HepG2 (cell line): ENCODE data around the gene ACBD6. TPM values are rescaled to one million over a fixed set of nuclear protein-coding genes. Genes with fewer than 3 reads are reported as not detected.

Source experiments
- EED ChIP-seq: sonication (generic); formaldehyde crosslinking; IDR thresholded peaks from 2 replicates; pipeline ENCODE4 v1.5.0; 2020; ENCODE audit warnings: mild to moderate bottlenecking, missing genetic modification reagents
- EZH2 ChIP-seq: conservative IDR thresholded peaks from 2 replicates; pipeline ENCODE4 v1.6.1; 2012; ENCODE audit warnings: mild to moderate bottlenecking, low read depth, low read length, moderate library complexity
- FOXJ3 ChIP-seq: sonication (generic); formaldehyde crosslinking; IDR thresholded peaks from 2 replicates; pipeline ENCODE4 v1.4.0; 2020; ENCODE audit warnings: missing genetic modification reagents, mild to moderate bottlenecking, borderline replicate concordance
- NFKB2 ChIP-seq: sonication (generic); formaldehyde crosslinking; IDR thresholded peaks from 2 replicates; pipeline ENCODE4 v1.4.0; 2020; ENCODE audit warnings: missing genetic modification reagents, borderline replicate concordance
- POGZ ChIP-seq: sonication (generic); formaldehyde crosslinking; IDR thresholded peaks from 2 replicates; pipeline ENCODE4 v1.4.0; 2020; ENCODE audit warnings: mild to moderate bottlenecking, missing genetic modification reagents
- RFXANK ChIP-seq: IDR thresholded peaks from 2 replicates; pipeline ENCODE4 v1.6.1; 2016
- ZEB1 ChIP-seq: IDR thresholded peaks from 2 replicates; pipeline ENCODE4 v1.6.1; 2012; ENCODE audit warnings: mild to moderate bottlenecking, low read depth, inconsistent platforms; ENCODE audit not compliant: insufficient replicate concordance
- ZNF331 ChIP-seq: sonication (generic); formaldehyde crosslinking; IDR thresholded peaks from 2 replicates; pipeline ENCODE4 v1.4.0; 2020; ENCODE audit warnings: missing genetic modification reagents
- polyA plus RNA-seq, 8 experiments: library from polyadenylated mRNA; depleted of rRNA in 3 of 8; stranded (reverse) in 7 of 8; unstranded in 1 of 8; fragments of >200 nt; fragmentation: Illumina TruSeq in 4 of 8; extraction: Trizol in 4 of 8; gene quantifications; 2 replicates each; pipeline versions ENCODE4 v1.2.1 to v1.2.3, GENCODE V29; 2011 to 2016; ENCODE audit warnings: low read depth in 4 of 8, missing spikeins in 1 of 8, mixed read lengths in 1 of 8; ENCODE audit not compliant: insufficient read depth in 1 of 8
- total RNA-seq, 5 experiments: library from RNA; depleted of rRNA; stranded (reverse); fragments of >200 nt; fragmentation: Illumina TruSeq; extraction: Trizol; gene quantifications; 2 replicates each; pipeline ENCODE4 v1.2.3, GENCODE V29; 2016; ENCODE audit warnings: low read depth in 1 of 5
- TF ChIP-seq, protein P1 (sequence below): sonication (generic); formaldehyde crosslinking; IDR thresholded peaks from 2 replicates; pipeline ENCODE4 v1.5.0; 2020; ENCODE audit warnings: mild to moderate bottlenecking, missing genetic modification reagents, borderline replicate concordance
- TF ChIP-seq, protein P2 (sequence below): sonication (generic); formaldehyde crosslinking; IDR thresholded peaks from 2 replicates; pipeline ENCODE4 v1.4.0; 2020; ENCODE audit warnings: mild to moderate bottlenecking, missing genetic modification reagents, borderline replicate concordance
- TF ChIP-seq, protein P3 (sequence below): sonication (generic); formaldehyde crosslinking; IDR thresholded peaks from 2 replicates; pipeline ENCODE4 v1.5.0; 2020; ENCODE audit warnings: mild to moderate bottlenecking, missing genetic modification reagents
- TF ChIP-seq, protein P4 (sequence below): sonication (generic); formaldehyde crosslinking; IDR thresholded peaks from 2 replicates; pipeline ENCODE4 v1.4.0; 2020; ENCODE audit warnings: missing genetic modification reagents
- TF ChIP-seq, protein P5 (sequence below): sonication (generic); formaldehyde crosslinking; IDR thresholded peaks from 2 replicates; pipeline ENCODE4 v1.5.1; 2020; ENCODE audit warnings: mild to moderate bottlenecking, missing genetic modification reagents

Gene ACBD6
- total and polyA plus RNA-seq, 2 of the 13 experiments (the other 11 are each of a cell fraction or from before 2014, with no cell fraction given), result 33.5 to 47.2 TPM

DNA sequence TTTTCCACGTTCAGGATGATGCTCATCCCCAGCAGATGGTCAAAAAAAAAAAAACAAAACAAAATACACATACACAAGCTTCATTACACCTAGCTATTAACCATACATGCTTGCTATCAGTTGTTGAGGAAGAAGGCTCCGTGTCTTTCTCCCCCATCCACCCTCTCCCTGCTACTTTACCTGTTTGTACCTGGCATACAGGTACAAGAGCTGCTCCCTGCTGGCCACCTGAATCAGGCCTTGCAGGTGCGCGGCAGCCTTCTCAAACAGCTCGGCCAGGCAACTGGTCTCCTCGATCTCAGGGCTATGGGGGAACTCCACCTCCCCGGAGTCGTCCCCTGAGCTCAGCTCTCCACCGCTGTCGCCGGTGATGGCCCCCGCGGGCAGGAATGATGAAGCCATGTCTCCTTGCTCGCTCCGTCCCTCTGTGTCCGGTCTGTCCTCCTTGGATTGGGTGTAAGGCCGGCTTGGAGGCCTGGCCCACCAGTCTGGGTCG, 464 bp downstream of the ACBD6 start (continued):
- TF ChIP-seq, protein P1, sequence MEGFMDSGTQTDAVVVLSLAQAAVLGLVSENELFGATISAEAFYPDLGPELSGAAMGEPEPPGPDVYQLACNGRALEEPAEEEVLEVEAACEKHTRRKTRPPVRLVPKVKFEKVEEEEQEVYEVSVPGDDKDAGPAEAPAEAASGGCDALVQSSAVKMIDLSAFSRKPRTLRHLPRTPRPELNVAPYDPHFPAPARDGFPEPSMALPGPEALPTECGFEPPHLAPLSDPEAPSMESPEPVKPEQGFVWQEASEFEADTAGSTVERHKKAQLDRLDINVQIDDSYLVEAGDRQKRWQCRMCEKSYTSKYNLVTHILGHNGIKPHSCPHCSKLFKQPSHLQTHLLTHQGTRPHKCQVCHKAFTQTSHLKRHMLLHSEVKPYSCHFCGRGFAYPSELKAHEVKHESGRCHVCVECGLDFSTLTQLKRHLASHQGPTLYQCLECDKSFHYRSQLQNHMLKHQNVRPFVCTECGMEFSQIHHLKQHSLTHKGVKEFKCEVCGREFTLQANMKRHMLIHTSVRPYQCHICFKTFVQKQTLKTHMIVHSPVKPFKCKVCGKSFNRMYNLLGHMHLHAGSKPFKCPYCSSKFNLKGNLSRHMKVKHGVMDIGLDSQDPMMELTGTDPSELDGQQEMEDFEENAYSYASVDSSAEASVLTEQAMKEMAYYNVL (CRISPR knock-in tag), result 0 out of 2 replicates have a peak, but pooled peaks have one; percentile 39
- TF ChIP-seq, protein P2, sequence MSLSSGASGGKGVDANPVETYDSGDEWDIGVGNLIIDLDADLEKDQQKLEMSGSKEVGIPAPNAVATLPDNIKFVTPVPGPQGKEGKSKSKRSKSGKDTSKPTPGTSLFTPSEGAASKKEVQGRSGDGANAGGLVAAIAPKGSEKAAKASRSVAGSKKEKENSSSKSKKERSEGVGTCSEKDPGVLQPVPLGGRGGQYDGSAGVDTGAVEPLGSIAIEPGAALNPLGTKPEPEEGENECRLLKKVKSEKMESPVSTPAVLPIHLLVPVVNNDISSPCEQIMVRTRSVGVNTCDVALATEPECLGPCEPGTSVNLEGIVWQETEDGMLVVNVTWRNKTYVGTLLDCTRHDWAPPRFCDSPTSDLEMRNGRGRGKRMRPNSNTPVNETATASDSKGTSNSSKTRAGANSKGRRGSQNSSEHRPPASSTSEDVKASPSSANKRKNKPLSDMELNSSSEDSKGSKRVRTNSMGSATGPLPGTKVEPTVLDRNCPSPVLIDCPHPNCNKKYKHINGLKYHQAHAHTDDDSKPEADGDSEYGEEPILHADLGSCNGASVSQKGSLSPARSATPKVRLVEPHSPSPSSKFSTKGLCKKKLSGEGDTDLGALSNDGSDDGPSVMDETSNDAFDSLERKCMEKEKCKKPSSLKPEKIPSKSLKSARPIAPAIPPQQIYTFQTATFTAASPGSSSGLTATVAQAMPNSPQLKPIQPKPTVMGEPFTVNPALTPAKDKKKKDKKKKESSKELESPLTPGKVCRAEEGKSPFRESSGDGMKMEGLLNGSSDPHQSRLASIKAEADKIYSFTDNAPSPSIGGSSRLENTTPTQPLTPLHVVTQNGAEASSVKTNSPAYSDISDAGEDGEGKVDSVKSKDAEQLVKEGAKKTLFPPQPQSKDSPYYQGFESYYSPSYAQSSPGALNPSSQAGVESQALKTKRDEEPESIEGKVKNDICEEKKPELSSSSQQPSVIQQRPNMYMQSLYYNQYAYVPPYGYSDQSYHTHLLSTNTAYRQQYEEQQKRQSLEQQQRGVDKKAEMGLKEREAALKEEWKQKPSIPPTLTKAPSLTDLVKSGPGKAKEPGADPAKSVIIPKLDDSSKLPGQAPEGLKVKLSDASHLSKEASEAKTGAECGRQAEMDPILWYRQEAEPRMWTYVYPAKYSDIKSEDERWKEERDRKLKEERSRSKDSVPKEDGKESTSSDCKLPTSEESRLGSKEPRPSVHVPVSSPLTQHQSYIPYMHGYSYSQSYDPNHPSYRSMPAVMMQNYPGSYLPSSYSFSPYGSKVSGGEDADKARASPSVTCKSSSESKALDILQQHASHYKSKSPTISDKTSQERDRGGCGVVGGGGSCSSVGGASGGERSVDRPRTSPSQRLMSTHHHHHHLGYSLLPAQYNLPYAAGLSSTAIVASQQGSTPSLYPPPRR (CRISPR knock-in tag), result no peak
- 0 out of 2 replicates have a peak, but pooled peaks have one; percentile 19 for TF ChIP-seq RFXANK (CRISPR knock-in tag)
- TF ChIP-seq NFKB2 (CRISPR knock-in tag), result no peak
- TF ChIP-seq EZH2, result no peak
- TF ChIP-seq, protein P3, sequence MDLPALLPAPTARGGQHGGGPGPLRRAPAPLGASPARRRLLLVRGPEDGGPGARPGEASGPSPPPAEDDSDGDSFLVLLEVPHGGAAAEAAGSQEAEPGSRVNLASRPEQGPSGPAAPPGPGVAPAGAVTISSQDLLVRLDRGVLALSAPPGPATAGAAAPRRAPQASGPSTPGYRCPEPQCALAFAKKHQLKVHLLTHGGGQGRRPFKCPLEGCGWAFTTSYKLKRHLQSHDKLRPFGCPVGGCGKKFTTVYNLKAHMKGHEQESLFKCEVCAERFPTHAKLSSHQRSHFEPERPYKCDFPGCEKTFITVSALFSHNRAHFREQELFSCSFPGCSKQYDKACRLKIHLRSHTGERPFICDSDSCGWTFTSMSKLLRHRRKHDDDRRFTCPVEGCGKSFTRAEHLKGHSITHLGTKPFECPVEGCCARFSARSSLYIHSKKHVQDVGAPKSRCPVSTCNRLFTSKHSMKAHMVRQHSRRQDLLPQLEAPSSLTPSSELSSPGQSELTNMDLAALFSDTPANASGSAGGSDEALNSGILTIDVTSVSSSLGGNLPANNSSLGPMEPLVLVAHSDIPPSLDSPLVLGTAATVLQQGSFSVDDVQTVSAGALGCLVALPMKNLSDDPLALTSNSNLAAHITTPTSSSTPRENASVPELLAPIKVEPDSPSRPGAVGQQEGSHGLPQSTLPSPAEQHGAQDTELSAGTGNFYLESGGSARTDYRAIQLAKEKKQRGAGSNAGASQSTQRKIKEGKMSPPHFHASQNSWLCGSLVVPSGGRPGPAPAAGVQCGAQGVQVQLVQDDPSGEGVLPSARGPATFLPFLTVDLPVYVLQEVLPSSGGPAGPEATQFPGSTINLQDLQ (CRISPR knock-in tag), result no peak
- no peak for TF ChIP-seq ZNF331 (CRISPR knock-in tag)
- TF ChIP-seq ZEB1, result peak; percentile 98
- peak; percentile 69; the same call in 1 of the 2 replicates for TF ChIP-seq POGZ
- TF ChIP-seq, protein P4, sequence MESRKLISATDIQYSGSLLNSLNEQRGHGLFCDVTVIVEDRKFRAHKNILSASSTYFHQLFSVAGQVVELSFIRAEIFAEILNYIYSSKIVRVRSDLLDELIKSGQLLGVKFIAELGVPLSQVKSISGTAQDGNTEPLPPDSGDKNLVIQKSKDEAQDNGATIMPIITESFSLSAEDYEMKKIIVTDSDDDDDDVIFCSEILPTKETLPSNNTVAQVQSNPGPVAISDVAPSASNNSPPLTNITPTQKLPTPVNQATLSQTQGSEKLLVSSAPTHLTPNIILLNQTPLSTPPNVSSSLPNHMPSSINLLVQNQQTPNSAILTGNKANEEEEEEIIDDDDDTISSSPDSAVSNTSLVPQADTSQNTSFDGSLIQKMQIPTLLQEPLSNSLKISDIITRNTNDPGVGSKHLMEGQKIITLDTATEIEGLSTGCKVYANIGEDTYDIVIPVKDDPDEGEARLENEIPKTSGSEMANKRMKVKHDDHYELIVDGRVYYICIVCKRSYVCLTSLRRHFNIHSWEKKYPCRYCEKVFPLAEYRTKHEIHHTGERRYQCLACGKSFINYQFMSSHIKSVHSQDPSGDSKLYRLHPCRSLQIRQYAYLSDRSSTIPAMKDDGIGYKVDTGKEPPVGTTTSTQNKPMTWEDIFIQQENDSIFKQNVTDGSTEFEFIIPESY (CRISPR knock-in tag), result 0 out of 2 replicates have a peak, but pooled peaks have one; percentile 31
- TF ChIP-seq, protein P5, sequence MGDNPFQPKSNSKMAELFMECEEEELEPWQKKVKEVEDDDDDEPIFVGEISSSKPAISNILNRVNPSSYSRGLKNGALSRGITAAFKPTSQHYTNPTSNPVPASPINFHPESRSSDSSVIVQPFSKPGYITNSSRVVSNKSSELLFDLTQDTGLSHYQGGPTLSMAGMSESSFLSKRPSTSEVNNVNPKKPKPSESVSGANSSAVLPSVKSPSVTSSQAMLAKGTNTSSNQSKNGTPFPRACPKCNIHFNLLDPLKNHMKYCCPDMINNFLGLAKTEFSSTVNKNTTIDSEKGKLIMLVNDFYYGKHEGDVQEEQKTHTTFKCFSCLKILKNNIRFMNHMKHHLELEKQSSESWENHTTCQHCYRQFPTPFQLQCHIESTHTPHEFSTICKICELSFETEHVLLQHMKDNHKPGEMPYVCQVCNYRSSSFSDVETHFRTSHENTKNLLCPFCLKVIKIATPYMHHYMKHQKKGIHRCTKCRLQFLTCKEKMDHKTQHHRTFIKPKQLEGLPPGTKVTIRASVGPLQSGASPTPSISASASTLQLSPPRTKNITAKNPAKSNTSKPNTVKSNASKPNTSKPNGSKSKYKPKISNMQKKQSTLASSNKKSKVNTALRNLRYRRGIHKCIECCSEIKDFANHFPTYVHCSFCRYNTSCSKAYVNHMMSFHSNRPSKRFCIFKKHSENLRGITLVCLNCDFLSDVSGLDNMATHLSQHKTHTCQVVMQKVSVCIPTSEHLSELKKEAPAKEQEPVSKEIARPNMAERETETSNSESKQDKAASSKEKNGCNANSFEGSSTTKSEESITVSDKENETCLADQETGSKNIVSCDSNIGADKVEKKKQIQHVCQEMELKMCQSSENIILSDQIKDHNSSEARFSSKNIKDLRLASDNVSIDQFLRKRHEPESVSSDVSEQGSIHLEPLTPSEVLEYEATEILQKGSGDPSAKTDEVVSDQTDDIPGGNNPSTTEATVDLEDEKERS, result no peak
- TF ChIP-seq FOXJ3 (CRISPR knock-in tag), result no peak
- TF ChIP-seq EED (CRISPR knock-in tag), result no peak
